GM12892 (cell line): ENCODE results near the gene BTRC.

Source experiments
- POLR2AphosphoS5 ChIP-seq: IDR thresholded peaks from 2 replicates; pipeline ENCODE4 v1.6.1; 2011; ENCODE audit warnings: low read depth, low read length, control low read depth
- TAF1 ChIP-seq: IDR thresholded peaks from 2 replicates; pipeline ENCODE4 v1.6.1; 2011; ENCODE audit warnings: low read depth, mild to moderate bottlenecking, control low read depth, low read length, borderline replicate concordance

- no peak for TF ChIP-seq POLR2AphosphoS5
- TF ChIP-seq TAF1 = no peak
Measured at GRCh38 chr10:101495324-101495925, 141.5 kb downstream of the BTRC start.
